Sigmoid colon (tissue), 4 donors: ENCODE measurements around the gene AMOT.

Experiments used
- CTCF ChIP-seq, 4 experiments: fragments of 450-650 bp in 3 of 4; fragments of 200-600 bp in 1 of 4; IDR thresholded peaks; one replicate each; pipeline ENCODE4 v1.5.1; 2016 to 2019; ENCODE audit warnings: antibody characterized with exemption in 4 of 4, mild to moderate bottlenecking in 3 of 4, moderate library complexity in 2 of 4
- EP300 ChIP-seq, 4 donors: sonication (generic); formaldehyde crosslinking; IDR thresholded peaks; one replicate each; pipeline ENCODE4 v1.6.1; 2017; ENCODE audit warnings: antibody characterized with exemption in 4 of 4
- POLR2A ChIP-seq, 2 donors: fragments of 450-650 bp; IDR thresholded peaks; one replicate each; pipeline ENCODE4 v1.6.1; 2016; ENCODE audit warnings: antibody characterized with exemption in 2 of 2, mild to moderate bottlenecking in 2 of 2, moderate library complexity in 2 of 2
- POLR2AphosphoS5 ChIP-seq, 4 donors: sonication (generic); formaldehyde crosslinking; IDR thresholded peaks; one replicate each; pipeline ENCODE4 v1.6.1; 2017; ENCODE audit warnings: antibody characterized with exemption in 4 of 4

- TF ChIP-seq POLR2A (IDR thresholded peaks at IDR 0.05): no peak
- TF ChIP-seq CTCF (IDR thresholded peaks at IDR 0.05): no peak
- no peak for TF ChIP-seq POLR2AphosphoS5 (IDR thresholded peaks at IDR 0.05)
- no peak for TF ChIP-seq EP300 (IDR thresholded peaks at IDR 0.05)
These were observed 17.7 kb downstream of the AMOT start for GRCh38 chrX:112822892-112823291.
